ENCODE results near the gene UGCG.
"Not testable (repeated sequence)": the region's sequence is repeated elsewhere in the genome, so short reads cannot be mapped to it uniquely, and the experiment has no call there.

Gene UGCG

DNA sequence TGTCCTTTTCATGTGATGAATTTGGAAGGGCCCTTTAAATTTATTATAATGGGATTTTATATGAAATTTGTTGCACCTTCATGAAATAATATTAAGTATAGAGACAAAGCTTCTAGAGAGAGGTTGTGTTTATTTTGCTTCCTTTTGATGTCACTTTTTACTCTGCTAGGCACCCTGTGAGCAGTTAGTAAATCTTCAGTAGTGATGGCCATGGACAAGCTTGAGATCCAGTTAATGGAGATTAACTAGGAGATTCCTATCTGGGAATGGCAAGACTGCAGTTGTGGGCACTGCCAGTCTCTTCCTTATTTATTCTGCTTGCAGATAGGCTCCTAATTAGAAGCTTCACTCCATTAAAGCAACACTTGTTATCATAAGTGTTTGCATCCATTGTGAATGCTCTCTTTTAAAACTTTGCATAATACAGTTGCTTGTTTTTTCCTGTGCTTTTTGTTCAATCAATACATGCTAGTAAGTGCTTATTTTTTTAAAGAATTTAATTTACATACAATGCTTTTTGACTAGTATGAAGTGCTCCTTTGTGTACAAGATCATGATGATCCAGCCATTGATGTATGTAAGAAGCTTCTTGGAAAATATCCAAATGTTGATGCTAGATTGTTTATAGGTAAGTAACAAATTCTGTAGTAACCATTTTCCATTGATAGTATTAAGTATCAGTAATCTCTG, 25.9 kb downstream of the UGCG start:
- DNase-seq, result no peak

- no peak for DNase-seq
Measured at GRCh38 chr9:111924281-111924680, 27.7 kb downstream of the UGCG start.

- DNase-seq, result no peak
Measured at GRCh38 chr9:111925017-111925770, 28.6 kb downstream of the UGCG start.

DNA sequence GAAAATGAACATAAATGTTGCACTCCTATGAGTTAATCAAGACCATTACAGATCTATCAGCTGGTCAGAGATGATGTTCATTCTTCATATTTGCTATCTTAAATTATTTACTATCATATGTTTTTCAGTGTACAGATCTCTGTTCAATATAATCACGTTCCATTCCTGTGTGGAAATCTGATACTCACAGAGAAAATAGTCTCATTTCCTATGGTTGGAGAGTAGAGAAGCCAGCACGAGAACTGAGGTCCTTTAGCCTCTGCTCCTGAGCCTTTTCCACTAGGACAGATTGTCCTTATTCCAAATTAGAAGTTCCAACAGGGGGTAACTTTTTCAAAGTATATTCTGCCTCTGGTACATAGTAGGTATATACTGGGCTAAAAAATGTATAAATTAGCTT, 29.2 kb downstream of the UGCG start:
- DNase-seq, result no peak

- peak; percentile 92 for DNase-seq
Measured at GRCh38 chr9:111926421-111926875, 29.8 kb downstream of the UGCG start.

DNA sequence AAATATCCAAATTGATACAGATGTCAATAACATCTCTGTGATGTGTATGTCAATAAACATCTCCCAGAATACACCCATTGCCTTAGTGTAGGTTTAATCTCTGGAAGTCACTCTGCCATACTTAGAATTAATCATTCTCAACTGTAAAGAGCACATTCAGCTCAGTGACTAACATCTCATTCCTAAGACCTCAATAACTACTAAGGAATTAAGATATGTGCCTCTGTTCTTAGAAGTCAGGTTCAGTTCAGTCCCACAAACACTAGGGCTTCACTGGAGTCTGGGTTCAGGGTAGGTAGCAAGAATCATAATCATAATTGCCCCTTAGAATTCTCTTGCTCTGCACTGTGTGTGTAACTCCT, 31.7 kb downstream of the UGCG start:
- DNase-seq, result no peak

- DNase-seq, result no peak
Measured at GRCh38 chr9:111934747-111935146, 38.1 kb downstream of the UGCG start.

DNA sequence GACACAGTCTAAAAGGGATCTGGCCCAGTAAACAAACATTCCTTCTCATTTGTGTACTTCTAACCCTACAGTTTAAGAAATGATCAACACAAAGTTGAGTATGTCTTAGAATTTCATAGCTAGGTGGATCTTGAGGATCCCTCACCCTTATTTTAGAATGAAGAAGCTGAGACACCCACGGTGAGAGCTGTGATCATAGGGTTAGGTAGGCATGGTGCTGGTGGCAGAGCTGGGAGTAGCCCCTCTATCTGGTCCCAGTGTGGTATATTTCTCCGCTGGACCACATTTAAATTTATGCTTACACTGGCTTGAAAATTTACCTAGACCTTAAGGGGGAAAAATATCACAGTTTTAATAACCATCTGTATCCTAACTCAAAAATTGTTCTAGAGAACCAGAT, 39.8 kb downstream of the UGCG start:
- no peak for DNase-seq

- DNase-seq, result no peak
Measured at GRCh38 chr9:111937301-111937700, 40.7 kb downstream of the UGCG start.

GRCh38 chr9:111937781-111938426, 41.3 kb downstream of the UGCG start:
- DNase-seq, result no peak

- DNase-seq, result no peak
Measured at GRCh38 chr9:111938427-111938800, 41.8 kb downstream of the UGCG start.

DNA sequence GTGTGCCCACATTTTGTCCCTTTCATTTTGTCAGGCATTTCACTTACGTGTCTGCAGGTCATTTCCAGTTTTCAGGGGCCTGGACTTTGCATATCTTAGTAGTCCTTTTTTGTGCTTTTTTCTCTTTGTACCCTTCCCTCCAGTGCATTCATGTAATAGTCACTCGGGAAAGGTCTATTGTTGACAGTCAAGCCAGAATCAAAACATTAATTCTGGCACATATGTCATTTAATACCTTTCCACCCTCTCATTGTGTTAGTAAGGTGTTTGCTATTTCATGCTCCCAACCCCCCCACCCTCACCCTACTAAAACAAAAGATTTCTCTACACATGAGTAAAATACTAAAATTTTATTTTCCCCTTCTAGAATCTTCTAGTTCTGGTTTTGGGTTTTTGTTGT, 42.7 kb downstream of the UGCG start:
- DNase-seq, result no peak

GRCh38 chr9:111940697-111941096, 44.1 kb downstream of the UGCG start:
- DNase-seq, result no peak

DNA sequence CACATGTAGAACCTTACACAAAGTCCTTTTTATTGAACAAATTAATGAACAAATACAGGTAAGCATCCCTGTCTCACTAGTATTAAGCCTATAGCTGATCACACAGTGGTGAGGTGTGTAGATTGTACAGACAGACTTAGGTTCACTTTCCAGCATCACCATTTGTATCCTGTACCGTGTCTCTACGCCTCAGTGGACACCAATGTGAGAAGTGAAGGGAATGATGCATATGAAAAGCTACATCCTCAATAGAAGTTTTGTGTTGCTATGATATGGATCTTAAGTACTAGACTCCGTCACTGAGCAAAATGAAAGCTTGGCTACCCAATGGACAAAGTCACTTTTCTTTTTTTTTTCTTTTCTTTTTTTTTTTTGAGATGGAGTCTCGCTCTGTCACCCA, 46.6 kb downstream of the UGCG start:
- DNase-seq, result no peak

- DNase-seq, result no peak
Measured at GRCh38 chr9:111943746-111944145, 47.1 kb downstream of the UGCG start.

DNA sequence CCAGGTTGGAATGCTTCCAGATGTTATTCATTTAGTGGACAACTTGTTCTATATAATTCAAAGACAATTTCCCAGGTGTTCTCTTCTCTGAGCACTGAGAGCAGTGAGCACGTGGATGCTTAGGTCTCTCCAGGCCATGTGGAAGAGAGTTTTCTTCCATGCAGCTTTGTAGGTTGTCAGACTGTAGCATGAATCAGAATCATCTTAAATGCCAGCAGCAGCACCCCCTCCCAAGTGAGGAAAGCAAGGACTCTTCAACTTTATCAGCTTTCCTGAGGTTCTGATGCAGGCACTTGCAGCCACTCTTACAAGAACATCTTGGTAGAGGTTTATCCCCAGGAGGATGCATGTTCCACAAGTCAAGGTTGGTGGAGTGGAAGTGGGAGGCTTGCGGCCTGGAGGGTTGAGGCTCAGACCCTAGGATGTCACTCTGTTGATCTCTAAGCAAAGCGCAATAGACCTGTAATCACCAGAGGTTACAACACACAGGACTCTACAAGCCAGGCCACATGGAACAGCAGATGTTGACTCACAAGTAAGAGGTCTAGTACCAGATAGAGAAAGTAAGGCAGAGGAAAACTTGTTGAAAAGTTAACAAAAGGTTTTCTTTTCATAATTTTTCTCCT, 47.7 kb downstream of the UGCG start:
- no peak for DNase-seq

- no peak for DNase-seq
Measured at GRCh38 chr9:111945216-111945615, 48.6 kb downstream of the UGCG start.

DNA sequence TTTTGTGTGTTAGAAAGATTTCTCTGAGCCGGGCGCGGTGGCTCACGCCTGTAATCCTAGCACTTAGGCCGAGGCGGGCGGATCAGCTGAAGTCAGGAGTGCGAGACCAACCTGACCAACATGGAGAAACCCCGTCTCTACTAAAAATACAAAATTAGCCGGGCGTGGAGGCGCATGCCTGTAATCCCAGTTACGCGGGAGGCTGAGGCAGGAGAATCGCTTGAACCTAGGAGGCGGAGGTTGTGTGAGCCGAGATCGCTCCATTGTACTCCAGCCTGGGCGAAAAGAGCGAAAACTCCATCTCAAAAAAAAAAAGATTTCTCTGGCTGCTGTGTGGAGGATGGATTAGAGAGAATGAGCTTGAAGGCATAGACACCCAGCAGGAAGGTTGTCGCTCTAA, 51.5 kb downstream of the UGCG start:
- not testable (repeated sequence) for DNase-seq

- DNase-seq, result no peak
Measured at GRCh38 chr9:111948951-111949350, 52.3 kb downstream of the UGCG start.

GRCh38 chr9:111949919-111950318, 53.3 kb downstream of the UGCG start:
- no peak for DNase-seq

DNA sequence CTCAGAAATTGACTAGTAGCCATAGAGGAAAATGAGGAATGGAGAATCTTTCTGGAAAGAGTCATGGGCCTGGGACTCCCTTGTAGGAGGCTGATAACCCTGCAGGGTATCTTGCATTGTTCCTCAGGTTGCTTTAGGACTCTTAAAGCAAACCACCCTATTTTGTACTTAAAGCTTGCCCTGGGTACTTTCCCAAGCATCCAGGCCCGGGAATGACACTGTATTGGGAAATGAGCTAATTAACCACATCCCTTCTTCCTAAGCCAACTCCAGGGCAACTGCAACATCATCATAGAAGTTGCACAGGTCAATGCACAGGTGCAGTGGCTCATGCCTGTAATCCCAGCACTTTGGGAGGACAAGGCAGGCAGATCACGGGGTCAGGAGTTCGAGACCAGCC, 55.9 kb downstream of the UGCG start:
- DNase-seq, result no peak

GRCh38 chr9:111953444-111953843, 56.8 kb downstream of the UGCG start:
- no peak for DNase-seq

- DNase-seq, result no peak
Measured at GRCh38 chr9:111955048-111955447, 58.4 kb downstream of the UGCG start.

Measured in SIG-M5 (cell line).